Karpas-422 (cell line): Measurements from ENCODE around the gene ATF7. TPM values are rescaled to one million over a fixed set of nuclear protein-coding genes. Genes with fewer than 3 reads are reported as not detected.
A peak's percentile ranks its signal among the peaks of the same experiment; 100 is the strongest.
"Not testable (repeated sequence)": the region's sequence is repeated elsewhere in the genome, so short reads cannot be mapped to it uniquely, and the experiment has no call there.

Source experiments
- DNase-seq: peaks from one replicate; pipeline ENCODE4 v3.0.0-alpha.2; 2015
- H2AFZ ChIP-seq: fragments of 200-600 bp; sonication (generic); 2 replicates; pipeline ENCODE4 v1.6.1; 2014; ENCODE audit warnings: antibody characterized with exemption, low read length, mixed read lengths
- H3K27ac ChIP-seq: fragments of 200-600 bp; sonication (generic); 2 replicates; pipeline ENCODE4 v1.5.1; 2014; ENCODE audit warnings: mild to moderate bottlenecking, low read length, moderate library complexity
- H3K27me3 ChIP-seq: fragments of 200-600 bp; sonication (generic); 2 replicates; pipeline ENCODE4 v1.6.1; 2014; ENCODE audit warnings: low read length, mixed read lengths
- H3K36me3 ChIP-seq: fragments of 200-600 bp; sonication (generic); 2 replicates; pipeline ENCODE4 v1.6.1; 2014; ENCODE audit warnings: low read length, mixed read lengths; ENCODE audit not compliant: insufficient read depth
- H3K4me1 ChIP-seq: fragments of 200-600 bp; sonication (generic); 2 replicates; pipeline ENCODE4 v1.6.1; 2014; ENCODE audit warnings: mild to moderate bottlenecking, low read length, mixed read lengths
- H3K4me2 ChIP-seq: fragments of 200-600 bp; sonication (generic); 2 replicates; pipeline ENCODE4 v1.6.1; 2014; ENCODE audit warnings: low read length, low read depth, mild to moderate bottlenecking; ENCODE audit not compliant: poor library complexity, severe bottlenecking
- H3K4me3 ChIP-seq: fragments of 200-600 bp; sonication (generic); 2 replicates; pipeline ENCODE4 v1.5.1; 2014; ENCODE audit warnings: mild to moderate bottlenecking, antibody characterized with exemption, low read length, mixed read lengths
- H3K79me2 ChIP-seq: fragments of 200-600 bp; sonication (generic); 2 replicates; pipeline ENCODE4 v1.6.1; 2014; ENCODE audit warnings: mild to moderate bottlenecking, low read length, mixed read lengths
- H3K9ac ChIP-seq: fragments of 200-600 bp; sonication (generic); 2 replicates; pipeline ENCODE4 v1.6.0; 2014; ENCODE audit warnings: low read length
- H3K9me2 ChIP-seq: fragments of 200-600 bp; sonication (generic), shearing (Covaris generic); replicated peaks from 2 replicates; pipeline ENCODE4 v1.6.0; 2014; ENCODE audit warnings: mild to moderate bottlenecking, low read length, moderate library complexity; ENCODE audit not compliant: insufficient read depth
- H3K9me3 ChIP-seq: fragments of 300-700, 200-600 bp; sonication (generic); 2 replicates; pipeline ENCODE4 v1.6.1; 2014; ENCODE audit warnings: low read length, mixed read lengths
- H4K20me1 ChIP-seq: fragments of 200-600 bp; sonication (generic); 2 replicates; pipeline ENCODE4 v1.6.1; 2014; ENCODE audit warnings: mild to moderate bottlenecking, antibody characterized with exemption, low read length, low read depth; ENCODE audit not compliant: insufficient read depth
- total RNA-seq: library from RNA; depleted of rRNA; stranded (reverse); fragments of >200 nt; shearing (Covaris generic); gene quantifications from 2 replicates; pipeline ENCODE4 v1.2.3, GENCODE V29; 2014; ENCODE audit warnings: low replicate concordance

The ATF7 gene
- total RNA-seq, 1 experiment from 2014 or later = 28.9 TPM

- peak overlapping the region; percentile 57 for H3K27ac ChIP-seq
- H3K36me3 ChIP-seq = peaks cover 11% of the 10 kb centered on the region; the same call in 1 of the 2 replicates
- no peaks in the 10 kb centered on the region for H3K27me3 ChIP-seq
- H3K9ac ChIP-seq = no peak overlapping the region
- no peaks in the 10 kb centered on the region for H3K9me3 ChIP-seq
- H4K20me1 ChIP-seq = no peaks in the 10 kb centered on the region
- DNase-seq = no peak
- H2AFZ ChIP-seq = no peak overlapping the region
- H3K4me3 ChIP-seq = no peak overlapping the region
- H3K4me2 ChIP-seq = no peak overlapping the region
- H3K79me2 ChIP-seq = peaks cover 94% of the 10 kb centered on the region
- H3K9me2 ChIP-seq = no peaks in the 10 kb centered on the region
- H3K4me1 ChIP-seq = peaks cover 48% of the 10 kb centered on the region
Measured at GRCh38 chr12:53612978-53613377, 13.2 kb downstream of the ATF7 start.

GRCh38 chr12:53611304-53611703 lies 14.9 kb downstream of the ATF7 start:
- no peak for DNase-seq
- H3K4me1 ChIP-seq = peaks cover 41% of the 10 kb centered on the region
- H3K27me3 ChIP-seq = no peaks in the 10 kb centered on the region
- H2AFZ ChIP-seq = no peak overlapping the region
- no peak overlapping the region for H3K9ac ChIP-seq
- H3K36me3 ChIP-seq = peaks cover 11% of the 10 kb centered on the region; the same call in 1 of the 2 replicates
- H3K4me3 ChIP-seq = no peak overlapping the region
- H3K9me2 ChIP-seq = no peaks in the 10 kb centered on the region
- H3K79me2 ChIP-seq = peaks cover 87% of the 10 kb centered on the region
- H3K4me2 ChIP-seq = no peak overlapping the region
- H3K9me3 ChIP-seq = no peaks in the 10 kb centered on the region
- H4K20me1 ChIP-seq = no peaks in the 10 kb centered on the region
- no peak overlapping the region for H3K27ac ChIP-seq

GRCh38 chr12:53606688-53607087 lies 19.5 kb downstream of the ATF7 start:
- not testable (repeated sequence) for H3K27me3 ChIP-seq, H3K9me2 ChIP-seq, H3K36me3 ChIP-seq, H2AFZ ChIP-seq, H3K27ac ChIP-seq, H3K9me3 ChIP-seq, H3K9ac ChIP-seq, H3K4me3 ChIP-seq, H3K4me2 ChIP-seq, DNase-seq, H4K20me1 ChIP-seq
- Histone ChIP-seq H3K79me2 (peaks cover 87% of the 10 kb centered on the region), H3K4me1 (peaks cover 66% of the 10 kb centered on the region)

- no peaks in the 10 kb centered on the region for H3K27me3 ChIP-seq
- H3K4me1 ChIP-seq = peaks cover 84% of the 10 kb centered on the region
- H4K20me1 ChIP-seq = no peaks in the 10 kb centered on the region
- H3K79me2 ChIP-seq = peaks cover 86% of the 10 kb centered on the region
- peak overlapping the region; percentile 93 for H3K27ac ChIP-seq
- no peaks in the 10 kb centered on the region for H3K9me2 ChIP-seq
- peaks cover 7% of the 10 kb centered on the region; the same call in 1 of the 2 replicates for H3K36me3 ChIP-seq
- H3K4me3 ChIP-seq = no peak overlapping the region
- no peak overlapping the region for H2AFZ ChIP-seq
- H3K9ac ChIP-seq = 0 out of 2 replicates have a peak overlapping the region, but pooled peaks have one; percentile 4
- no peak for DNase-seq
- H3K9me3 ChIP-seq = no peaks in the 10 kb centered on the region
- peak overlapping the region; percentile 88 for H3K4me2 ChIP-seq
Measured at GRCh38 chr12:53604581-53604980, 21.6 kb downstream of the ATF7 start.

GRCh38 chr12:53603804-53604203 lies 22.4 kb downstream of the ATF7 start:
- H3K4me2 ChIP-seq = peak overlapping the region; percentile 88
- no peak overlapping the region for H2AFZ ChIP-seq
- peaks cover 81% of the 10 kb centered on the region for H3K4me1 ChIP-seq
- H3K9ac ChIP-seq = peak overlapping the region; percentile 69
- H3K9me2 ChIP-seq = no peaks in the 10 kb centered on the region
- no peak for DNase-seq
- H4K20me1 ChIP-seq = no peaks in the 10 kb centered on the region
- no peaks in the 10 kb centered on the region for H3K27me3 ChIP-seq
- H3K9me3 ChIP-seq = no peaks in the 10 kb centered on the region
- H3K27ac ChIP-seq = peak overlapping the region; percentile 93
- H3K36me3 ChIP-seq = peaks cover 7% of the 10 kb centered on the region; the same call in 1 of the 2 replicates
- no peak overlapping the region for H3K4me3 ChIP-seq
- H3K79me2 ChIP-seq = peaks cover 85% of the 10 kb centered on the region

GRCh38 chr12:53603196-53603595 lies 23.0 kb downstream of the ATF7 start:
- peak overlapping the region; percentile 88 for H3K4me2 ChIP-seq
- H3K9me3 ChIP-seq = no peaks in the 10 kb centered on the region
- no peaks in the 10 kb centered on the region for H4K20me1 ChIP-seq
- no peaks in the 10 kb centered on the region for H3K9me2 ChIP-seq
- peaks cover 85% of the 10 kb centered on the region for H3K79me2 ChIP-seq
- H3K27ac ChIP-seq = peak overlapping the region; percentile 93
- H3K27me3 ChIP-seq = no peaks in the 10 kb centered on the region
- peak overlapping the region; percentile 63 for H3K4me3 ChIP-seq
- peaks cover 81% of the 10 kb centered on the region for H3K4me1 ChIP-seq
- H2AFZ ChIP-seq = no peak overlapping the region
- H3K9ac ChIP-seq = peak overlapping the region; percentile 69
- DNase-seq = no peak
- peaks cover 13% of the 10 kb centered on the region for H3K36me3 ChIP-seq

- no peak overlapping the region for H2AFZ ChIP-seq
- peak overlapping the region; percentile 93 for H3K27ac ChIP-seq
- H3K27me3 ChIP-seq = no peaks in the 10 kb centered on the region
- peak overlapping the region; percentile 63 for H3K4me3 ChIP-seq
- H3K9ac ChIP-seq = peak overlapping the region; percentile 69
- H3K36me3 ChIP-seq = peaks cover 15% of the 10 kb centered on the region
- H4K20me1 ChIP-seq = no peaks in the 10 kb centered on the region
- H3K4me1 ChIP-seq = peaks cover 77% of the 10 kb centered on the region
- peaks cover 84% of the 10 kb centered on the region for H3K79me2 ChIP-seq
- H3K4me2 ChIP-seq = peak overlapping the region; percentile 88
- no peaks in the 10 kb centered on the region for H3K9me3 ChIP-seq
- peak; percentile 45 for DNase-seq
- no peaks in the 10 kb centered on the region for H3K9me2 ChIP-seq
Measured at GRCh38 chr12:53602176-53602864, 23.9 kb downstream of the ATF7 start.

GRCh38 chr12:53601296-53601847 lies 24.8 kb downstream of the ATF7 start:
- peak overlapping the region; percentile 88 for H3K4me2 ChIP-seq
- peak overlapping the region; percentile 93 for H3K27ac ChIP-seq
- H3K9me3 ChIP-seq = no peaks in the 10 kb centered on the region
- H3K27me3 ChIP-seq = no peaks in the 10 kb centered on the region
- H3K79me2 ChIP-seq = peaks cover 90% of the 10 kb centered on the region
- H2AFZ ChIP-seq = no peak overlapping the region
- peak; percentile 69 for DNase-seq
- peak overlapping the region; percentile 69 for H3K9ac ChIP-seq
- peak overlapping the region; percentile 63 for H3K4me3 ChIP-seq
- H4K20me1 ChIP-seq = no peaks in the 10 kb centered on the region
- peaks cover 78% of the 10 kb centered on the region for H3K4me1 ChIP-seq
- H3K36me3 ChIP-seq = peaks cover 15% of the 10 kb centered on the region
- no peaks in the 10 kb centered on the region for H3K9me2 ChIP-seq
